Caco-2 (cell line): ENCODE results near the gene TMEM37. TPM values are rescaled to one million over a fixed set of nuclear protein-coding genes. Genes with fewer than 3 reads are reported as not detected.

ENCODE experiments used
- BruUV-seq: library from RNA; stranded (reverse); fragments of 400-500 nt; replicated peaks from 2 replicates; lab custom pipeline; 2021; lab: Mats Ljungman, UMichigan
- CTCF ChIA-PET: fragments of 300-600 bp; sonication (Branson Sonifier 250); formaldehyde crosslinking; loops from one replicate; lab custom pipeline; 2022; ENCODE audit warnings: antibody characterized with exemption; lab: Charles Lee
- POLR2A ChIA-PET: fragments of 300-600 bp; sonication (Branson Sonifier 250); formaldehyde crosslinking; loops from one replicate; lab custom pipeline; 2022; ENCODE audit warnings: antibody characterized with exemption; lab: Charles Lee
- DNase-seq, 2 experiments: peaks; one replicate each; pipeline versions ENCODE4 v3.0.0 to v3.0.0-alpha.2; 2020 to 2022
- H3K27me3 ChIP-seq: replicated peaks from 2 replicates; pipeline ENCODE4 v1.6.0; 2011; ENCODE audit warnings: low read length; ENCODE audit not compliant: control insufficient read depth, insufficient read depth
- H3K36me3 ChIP-seq: 2 replicates; pipeline ENCODE4 v1.5.1; 2011; ENCODE audit warnings: low read length; ENCODE audit not compliant: control insufficient read depth, insufficient read depth
- H3K4me1 ChIP-seq: fragments of 250-450 bp; sonication (Bioruptor Pico); 2 replicates; pipeline ENCODE4 v1.5.1; 2020; ENCODE audit warnings: mild to moderate bottlenecking
- H3K4me3 ChIP-seq: 2 replicates; pipeline ENCODE4 v1.5.1; 2011; ENCODE audit warnings: low read depth, mild to moderate bottlenecking, control low read depth, low read length
- H3K9me3 ChIP-seq: fragments of 250-450 bp; sonication (Bioruptor Pico); 2 replicates; pipeline ENCODE4 v1.5.1; 2020; ENCODE audit warnings: mild to moderate bottlenecking, moderate library complexity
- H3K27ac Mint-ChIP-seq: one replicate; pipeline ENCODE4 v1.8.0; 2022; ENCODE audit warnings: mixed read lengths; ENCODE audit not compliant: unreplicated experiment
- H3K27me3 Mint-ChIP-seq: one replicate; pipeline ENCODE4 v1.8.0; 2022; ENCODE audit warnings: mixed read lengths; ENCODE audit not compliant: insufficient read depth, unreplicated experiment
- H3K36me3 Mint-ChIP-seq: one replicate; pipeline ENCODE4 v1.8.0; 2022; ENCODE audit warnings: mild to moderate bottlenecking, mixed read lengths; ENCODE audit not compliant: insufficient read depth, unreplicated experiment
- H3K4me1 Mint-ChIP-seq: one replicate; pipeline ENCODE4 v1.8.0; 2022; ENCODE audit warnings: low read depth, mixed read lengths; ENCODE audit not compliant: unreplicated experiment
- H3K4me3 Mint-ChIP-seq: one replicate; pipeline ENCODE4 v1.8.0; 2022; ENCODE audit warnings: mild to moderate bottlenecking, moderate library complexity, mixed read lengths; ENCODE audit not compliant: unreplicated experiment
- H3K9me3 Mint-ChIP-seq: one replicate; pipeline ENCODE4 v1.8.0; 2022; ENCODE audit warnings: mixed read lengths; ENCODE audit not compliant: unreplicated experiment
- CTCF ChIP-seq, 2 experiments: fragments of 200-600 bp in 1 of 2; IDR thresholded peaks; 1 replicate in 1 of 2; 2 replicates in 1 of 2; pipeline versions ENCODE4 v1.5.1 to v1.8.0; 2011 to 2022; ENCODE audit warnings: antibody characterized with exemption in 1 of 2, control low read depth in 1 of 2, inconsistent platforms in 1 of 2, low read depth in 1 of 2, low read length in 1 of 2, mild to moderate bottlenecking in 1 of 2, moderate library complexity in 1 of 2; ENCODE audit not compliant: insufficient read depth in 1 of 2, severe bottlenecking in 1 of 2, unreplicated experiment in 1 of 2
- intact Hi-C: fragments of 100-400 bp; cut with micrococcal nuclease; formaldehyde crosslinking; loops from one replicate; pipeline ENCODE4 v1.10.0; 2022; ENCODE audit not compliant: unreplicated experiment
- total RNA-seq: library from RNA; stranded (reverse); gene quantifications from 2 replicates; pipeline ENCODE4 v1.2.3, GENCODE V29; 2022

TMEM37 gene
- total RNA-seq, 1 experiment from 2014 or later: 15.8 TPM

DNA sequence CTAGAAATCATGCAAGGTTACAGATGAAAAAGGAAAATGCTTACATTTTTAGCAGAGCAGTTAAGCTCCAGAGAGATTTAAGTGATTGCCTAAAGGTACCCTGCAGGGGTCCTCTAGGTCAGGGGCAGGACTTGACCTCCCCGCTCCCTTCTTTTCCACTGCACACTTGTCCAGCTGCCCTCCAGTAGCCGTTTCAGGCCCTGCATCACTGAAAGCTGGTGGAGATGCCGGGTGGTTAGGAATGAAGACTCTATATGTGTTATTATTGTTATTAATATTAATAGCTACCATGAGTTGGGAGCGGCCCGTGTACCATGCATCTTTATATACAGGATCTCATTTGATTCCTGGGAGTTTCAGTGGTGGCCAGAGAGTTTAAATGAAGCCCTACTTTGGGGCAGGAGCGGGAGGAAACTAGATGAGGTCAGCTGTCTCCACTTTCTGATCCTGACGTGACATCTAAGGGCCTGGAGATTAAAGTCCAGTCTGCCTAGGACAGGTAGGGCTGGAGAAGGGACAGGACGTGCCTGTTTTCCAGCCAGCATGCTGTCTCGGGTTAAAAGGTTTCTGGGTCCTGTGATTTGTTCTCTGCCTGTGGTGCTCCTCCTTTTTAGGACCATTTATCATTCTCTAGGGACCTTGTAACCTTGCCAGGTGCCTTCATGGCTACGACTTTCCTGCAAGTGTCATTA lies 2.1 kb downstream of the TMEM37 start:
- Histone ChIP-seq H3K4me1 (peaks cover 76% of the 10 kb centered on the region), H3K9me3 (no peaks in the 10 kb centered on the region), H3K27me3 (no peaks in the 10 kb centered on the region), H3K36me3 (peaks cover 2% of the 10 kb centered on the region; the same call in 1 of the 2 replicates), H3K4me3 (no peak overlapping the region)
- no peaks in the 10 kb centered on the region for H3K27me3 Mint-ChIP-seq
- intact Hi-C loops: loop anchor here (1.0 to 5.0 kb wide), 2 partner anchors 26 to 66 kb away; partner anchors contain the start of genes C2orf76 and DBI
- H3K36me3 Mint-ChIP-seq: peaks cover 10% of the 10 kb centered on the region
- CTCF ChIA-PET: interaction anchor here (2.2 kb wide), 1 partner anchor 42 kb away, joined by 12 read pairs; no protein-coding TSS in a partner anchor
- POLR2A ChIA-PET: interaction anchor here (1.8 kb wide), 1 partner anchor 67 kb away, joined by 5 read pairs; the partner anchor contains the start of genes C2orf76 and DBI
- peak overlapping the region; percentile 51 for H3K4me3 Mint-ChIP-seq
- peak; percentile 63 to 72 for DNase-seq
- BruUV-seq: no TSS peak
- TF ChIP-seq CTCF (IDR thresholded peaks at IDR 0.05; ENCODE audit: insufficient read depth in 1 of 2, low read depth in 1 of 2, low read length in 1 of 2, severe bottlenecking in 1 of 2, unreplicated experiment in 1 of 2): no peak
- H3K27ac Mint-ChIP-seq: peak overlapping the region; percentile 16
- H3K9me3 Mint-ChIP-seq: no peaks in the 10 kb centered on the region
- peaks cover 44% of the 10 kb centered on the region for H3K4me1 Mint-ChIP-seq

DNA sequence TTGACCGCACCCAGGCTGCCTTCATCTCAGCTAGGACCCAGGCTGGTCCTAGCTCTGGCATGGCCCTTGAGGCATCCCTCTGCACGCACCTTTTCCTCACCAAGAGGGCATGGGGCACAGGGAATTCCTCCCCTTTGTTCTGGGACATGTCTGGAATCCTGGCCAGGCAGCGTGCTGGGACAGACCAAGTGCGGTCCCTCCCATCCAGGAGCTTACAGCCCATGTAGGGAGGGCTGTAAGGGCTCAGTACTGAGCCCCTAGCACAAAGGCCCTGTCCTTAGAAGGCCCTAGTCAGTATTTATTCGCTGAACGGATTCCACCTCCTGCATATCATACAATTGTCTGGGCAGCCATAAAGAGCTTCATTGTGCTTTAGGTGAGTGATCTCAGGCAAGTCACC lies 3.0 kb downstream of the TMEM37 start:
- H3K27me3 ChIP-seq: no peaks in the 10 kb centered on the region
- peaks cover 67% of the 10 kb centered on the region for H3K4me1 ChIP-seq
- CTCF ChIA-PET: interaction anchor here (1.1 to 2.2 kb wide), 2 partner anchors 18 to 41 kb away, joined by 3 to 12 read pairs; no protein-coding TSS in a partner anchor
- H3K4me3 Mint-ChIP-seq: no peak overlapping the region
- no peaks in the 10 kb centered on the region for H3K9me3 ChIP-seq
- POLR2A ChIA-PET: interaction anchor here (0.6 to 1.8 kb wide), 2 partner anchors 45 to 68 kb away, joined by 3 to 5 read pairs; partner anchors contain the start of genes C2orf76 and DBI
- peak overlapping the region; percentile 16 for H3K27ac Mint-ChIP-seq
- no peaks in the 10 kb centered on the region for H3K27me3 Mint-ChIP-seq
- H3K36me3 Mint-ChIP-seq: peaks cover 10% of the 10 kb centered on the region
- H3K9me3 Mint-ChIP-seq: no peaks in the 10 kb centered on the region
- no peak for TF ChIP-seq CTCF (IDR thresholded peaks at IDR 0.05; ENCODE audit: insufficient read depth in 1 of 2, low read depth in 1 of 2, low read length in 1 of 2, severe bottlenecking in 1 of 2, unreplicated experiment in 1 of 2)
- no TSS peak for BruUV-seq
- intact Hi-C loops: loop anchor here (1.0 to 5.0 kb wide), 2 partner anchors 27 to 67 kb away; partner anchors contain the start of genes C2orf76 and DBI
- no peak for DNase-seq
- H3K4me3 ChIP-seq: no peak overlapping the region
- peaks cover 36% of the 10 kb centered on the region for H3K4me1 Mint-ChIP-seq
- H3K36me3 ChIP-seq: peaks cover 2% of the 10 kb centered on the region; the same call in 1 of the 2 replicates

GRCh38 chr2:119435081-119435952 lies 3.7 kb downstream of the TMEM37 start:
- Mint-ChIP-seq H3K4me3 (no peak overlapping the region), H3K4me1 (peaks cover 35% of the 10 kb centered on the region), H3K9me3 (no peaks in the 10 kb centered on the region), H3K27me3 (no peaks in the 10 kb centered on the region), H3K36me3 (peaks cover 16% of the 10 kb centered on the region), H3K27ac (peak overlapping the region; percentile 34)
- Histone ChIP-seq H3K27me3 (no peaks in the 10 kb centered on the region), H3K36me3 (peaks cover 2% of the 10 kb centered on the region; the same call in 1 of the 2 replicates), H3K4me1 (peaks cover 60% of the 10 kb centered on the region), H3K9me3 (no peaks in the 10 kb centered on the region), H3K4me3 (no peak overlapping the region)
- ChIA-PET POLR2A (interaction anchor here (0.6 to 1.8 kb wide), 2 partner anchors 44 to 69 kb away, joined by 3 to 5 read pairs; partner anchors contain the start of genes C2orf76 and DBI), CTCF (interaction anchor here (0.6 to 2.2 kb wide), 3 partner anchors 17 to 190 kb away, joined by 3 to 12 read pairs (median 3); no protein-coding TSS in a partner anchor)
- intact Hi-C loops: no loop called here
- no TSS peak for BruUV-seq
- no peak for TF ChIP-seq CTCF (IDR thresholded peaks at IDR 0.05; ENCODE audit: insufficient read depth in 1 of 2, low read depth in 1 of 2, low read length in 1 of 2, severe bottlenecking in 1 of 2, unreplicated experiment in 1 of 2)
- no peak for DNase-seq
